ENCODE measurements around the gene EHBP1L1. TPM values are rescaled to one million over a fixed set of nuclear protein-coding genes. Genes with fewer than 3 reads are reported as not detected.

Gene EHBP1L1
- total RNA-seq, 4 donors from 2014 or later = 21.2 to 125 (median 65.6) TPM

DNA sequence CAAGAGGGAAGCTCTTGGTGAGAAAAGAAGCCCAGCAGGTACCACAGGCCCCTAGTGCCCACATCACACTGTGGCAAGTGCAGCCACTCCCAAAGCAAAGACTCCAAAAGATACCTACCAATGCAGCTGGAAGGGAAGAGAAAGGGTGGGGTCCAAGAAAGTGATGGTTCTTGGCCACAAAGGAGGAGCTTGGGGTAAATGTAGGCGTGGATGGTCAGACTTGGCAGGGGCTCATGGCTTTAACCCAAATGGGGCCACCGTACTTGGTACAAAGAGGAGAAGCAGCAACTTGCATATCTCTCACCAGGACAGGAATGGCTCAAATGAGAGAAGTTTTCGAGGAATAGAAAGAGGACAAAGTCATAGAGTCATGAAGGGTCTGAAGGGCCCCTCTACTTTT, 33.4 kb downstream of the EHBP1L1 start:
- TF ChIP-seq, protein P1, sequence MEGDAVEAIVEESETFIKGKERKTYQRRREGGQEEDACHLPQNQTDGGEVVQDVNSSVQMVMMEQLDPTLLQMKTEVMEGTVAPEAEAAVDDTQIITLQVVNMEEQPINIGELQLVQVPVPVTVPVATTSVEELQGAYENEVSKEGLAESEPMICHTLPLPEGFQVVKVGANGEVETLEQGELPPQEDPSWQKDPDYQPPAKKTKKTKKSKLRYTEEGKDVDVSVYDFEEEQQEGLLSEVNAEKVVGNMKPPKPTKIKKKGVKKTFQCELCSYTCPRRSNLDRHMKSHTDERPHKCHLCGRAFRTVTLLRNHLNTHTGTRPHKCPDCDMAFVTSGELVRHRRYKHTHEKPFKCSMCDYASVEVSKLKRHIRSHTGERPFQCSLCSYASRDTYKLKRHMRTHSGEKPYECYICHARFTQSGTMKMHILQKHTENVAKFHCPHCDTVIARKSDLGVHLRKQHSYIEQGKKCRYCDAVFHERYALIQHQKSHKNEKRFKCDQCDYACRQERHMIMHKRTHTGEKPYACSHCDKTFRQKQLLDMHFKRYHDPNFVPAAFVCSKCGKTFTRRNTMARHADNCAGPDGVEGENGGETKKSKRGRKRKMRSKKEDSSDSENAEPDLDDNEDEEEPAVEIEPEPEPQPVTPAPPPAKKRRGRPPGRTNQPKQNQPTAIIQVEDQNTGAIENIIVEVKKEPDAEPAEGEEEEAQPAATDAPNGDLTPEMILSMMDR (IDR thresholded peaks at IDR 0.05) = no peak
- DNase-seq (ENCODE audit: low spot score) (no peak), ATAC-seq (ENCODE audit: low FRiP score) (no peak)

DNA sequence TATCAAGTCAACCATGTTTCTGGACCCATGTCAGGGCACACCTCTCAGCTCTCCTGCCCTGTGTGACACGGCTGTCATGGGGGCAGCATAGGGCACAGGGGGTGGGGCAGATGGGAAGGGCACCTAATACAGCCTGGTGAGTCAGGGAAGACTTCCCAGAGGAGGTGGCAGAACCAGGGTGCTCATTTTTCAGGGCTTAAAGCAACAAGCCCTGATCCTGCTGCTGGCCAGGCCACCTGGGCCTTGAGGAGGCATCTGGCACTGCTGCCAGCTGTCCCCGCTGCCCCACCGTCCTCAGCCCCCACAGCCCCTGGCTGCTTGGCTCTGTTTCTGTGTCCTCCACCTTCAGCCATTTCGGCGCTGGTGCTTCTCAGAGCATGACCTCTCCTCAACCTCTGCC, 33.8 kb downstream of the EHBP1L1 start:
- ATAC-seq (ENCODE audit: low FRiP score) = no peak
- DNase-seq (ENCODE audit: low spot score) = no peak
- TF ChIP-seq, protein P1 (IDR thresholded peaks at IDR 0.05) = no peak

DNA sequence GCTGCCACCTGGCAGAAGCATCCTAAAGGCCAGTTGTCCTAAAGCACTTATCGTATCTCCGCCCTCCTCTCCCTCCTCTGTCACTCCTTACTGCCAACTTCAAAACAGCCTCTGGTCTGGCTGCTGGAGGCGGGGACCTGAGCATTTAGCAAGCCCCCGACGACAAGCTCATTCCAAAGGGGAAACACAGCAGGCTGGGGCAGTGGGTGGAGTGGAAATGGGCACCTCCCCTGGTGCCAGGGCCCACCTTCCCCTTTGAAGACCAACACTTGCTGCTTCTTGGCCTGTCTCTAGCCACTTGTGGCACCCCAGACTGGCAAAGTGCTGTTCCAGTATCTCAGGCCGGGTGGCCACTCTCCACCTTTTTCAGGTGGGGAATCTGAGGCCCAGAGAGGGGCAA, 34.6 kb downstream of the EHBP1L1 start:
- ATAC-seq (ENCODE audit: low FRiP score) (no peak), DNase-seq (ENCODE audit: low spot score) (no peak)
- TF ChIP-seq, protein P1 (IDR thresholded peaks at IDR 0.05) = no peak

DNA sequence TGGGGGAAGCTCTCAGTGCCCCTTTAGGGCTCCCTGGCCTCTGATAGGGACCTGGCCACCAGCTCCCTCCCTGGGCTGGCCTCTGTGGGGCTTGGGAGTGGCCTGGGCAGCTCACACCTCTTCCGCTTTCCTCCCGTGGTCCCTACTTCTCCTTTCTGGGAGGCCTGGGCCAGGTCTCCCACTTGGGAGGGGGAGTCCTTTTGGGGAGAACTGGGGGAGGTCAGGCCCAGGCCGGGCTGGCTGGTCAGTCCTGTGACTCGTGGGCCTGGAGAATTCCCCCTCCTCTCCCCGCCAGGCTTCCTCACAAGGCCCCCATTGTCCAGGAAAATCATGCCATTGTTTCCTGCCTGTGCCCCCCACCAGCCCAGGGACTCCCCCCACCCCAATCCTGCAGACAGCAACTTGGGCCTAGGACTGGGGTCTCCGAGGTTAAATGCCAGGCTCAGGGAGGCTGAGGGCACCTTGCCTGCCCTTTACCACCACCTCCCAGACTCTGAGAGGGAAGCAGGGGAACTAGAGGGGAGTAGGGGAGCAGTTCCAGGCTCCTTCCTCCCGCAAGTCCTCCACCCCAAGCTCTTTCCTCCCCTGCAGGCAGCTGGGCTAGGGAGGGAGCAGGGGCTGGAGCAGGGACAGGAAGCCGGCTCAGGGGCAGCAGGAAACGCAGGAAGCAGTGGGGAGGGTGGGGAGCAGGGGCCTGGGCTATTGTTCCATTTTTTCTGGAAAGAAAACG, 35.3 kb downstream of the EHBP1L1 start:
- TF ChIP-seq, protein P1 (IDR thresholded peaks at IDR 0.05) = no peak
- ATAC-seq (ENCODE audit: low FRiP score) = no peak
- DNase-seq (ENCODE audit: low spot score) = no peak

DNA sequence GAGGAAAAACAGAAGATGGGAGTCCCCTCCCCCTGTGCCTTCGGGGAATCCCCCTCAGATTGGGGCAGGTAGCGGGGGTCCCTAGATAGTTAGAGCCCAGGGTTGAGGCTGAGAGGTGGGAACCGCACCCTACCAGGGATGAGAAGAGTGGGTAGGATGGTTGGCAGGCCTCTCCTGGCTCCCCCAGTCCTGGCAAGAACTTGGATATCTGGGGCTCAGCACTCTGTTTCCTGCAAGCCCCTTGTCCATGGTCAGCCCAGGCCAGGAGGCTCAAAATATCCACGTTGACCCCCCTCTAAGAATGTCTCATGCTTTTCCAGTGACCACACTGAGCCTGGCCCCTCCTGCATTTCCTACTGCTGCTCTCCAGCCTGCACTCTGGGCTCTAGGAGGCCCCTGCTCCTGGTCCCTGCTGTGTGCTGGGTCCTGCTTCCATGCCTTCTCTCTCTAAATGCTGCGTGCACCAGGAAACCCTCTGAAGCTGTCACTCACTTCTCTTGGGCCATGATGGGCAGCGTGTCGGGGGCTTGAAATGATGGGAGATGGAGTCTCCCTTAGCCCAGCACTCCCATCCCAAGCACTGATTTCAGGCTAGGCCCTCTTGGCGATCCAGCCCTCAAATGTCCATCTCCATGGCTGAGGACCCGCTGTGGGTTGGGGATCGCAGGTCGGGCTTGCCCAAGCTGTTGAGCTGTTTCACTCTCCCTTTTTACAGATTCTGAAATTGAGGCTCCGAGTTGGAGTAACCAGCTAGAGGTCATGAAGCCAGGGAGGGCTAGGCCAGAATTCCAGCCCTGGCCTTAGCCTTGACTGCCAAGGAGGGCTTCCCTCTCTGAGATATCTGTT, 36.1 kb downstream of the EHBP1L1 start:
- TF ChIP-seq, protein P1 (IDR thresholded peaks at IDR 0.05) = no peak
- no peak for ATAC-seq (ENCODE audit: low FRiP score)
- no peak for DNase-seq (ENCODE audit: low spot score)

DNA sequence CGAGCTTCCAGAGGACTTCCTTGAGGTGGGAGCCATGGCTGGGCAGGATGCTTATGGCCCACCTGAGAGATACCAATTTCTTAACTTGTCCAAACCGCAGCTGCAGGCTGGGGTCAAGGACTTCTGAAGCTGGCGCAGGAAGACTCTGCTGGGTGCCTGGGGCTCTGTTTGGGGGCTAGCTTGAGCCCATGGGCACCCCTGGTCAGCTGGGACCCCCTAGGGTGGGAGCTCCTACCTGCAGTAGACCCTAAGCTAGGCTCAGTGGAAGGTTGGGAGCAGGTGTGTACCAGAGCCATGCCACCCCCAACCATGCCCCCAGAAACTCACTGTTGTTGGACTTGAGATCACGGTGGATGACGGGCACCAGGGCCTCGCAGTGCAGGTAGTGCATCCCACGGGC, 36.8 kb downstream of the EHBP1L1 start:
- DNase-seq (ENCODE audit: low spot score) (no peak), ATAC-seq (ENCODE audit: low FRiP score) (no peak)
- TF ChIP-seq, protein P1 (IDR thresholded peaks at IDR 0.05) = no peak
